NCI-H1436 treated with DMSO at 0.1 percent for 48 hours (cell line): ENCODE measurements around the gene COL4A6.
"Not testable (repeated sequence)": the region's sequence is repeated elsewhere in the genome, so short reads cannot be mapped to it uniquely, and the experiment has no call there.

Source experiments
- DNase-seq: peaks from one replicate; lab custom pipeline; 2025; lab: John Stamatoyannopoulos, UW

COL4A6 gene

GRCh38 chrX:108438110-108438623 lies at the start of gene COL4A6:
Gene COL4A6, minus strand, starts transcription at chrX:108438422. Its CDS starts 226 bp downstream, at chrX:108438196.
- DNase-seq = no peak

GRCh38 chrX:108485960-108486359 lies 47.7 kb upstream of the COL4A6 start:
- DNase-seq = no peak

GRCh38 chrX:108484251-108484650 lies 46.0 kb upstream of the COL4A6 start:
- no peak for DNase-seq

- DNase-seq = not testable (repeated sequence)
Observed at GRCh38 chrX:108481528-108481927, 43.3 kb upstream of the COL4A6 start.

GRCh38 chrX:108473979-108474378 lies 35.8 kb upstream of the COL4A6 start:
- DNase-seq = no peak

GRCh38 chrX:108468486-108468885 lies 30.3 kb upstream of the COL4A6 start:
- no peak for DNase-seq

- no peak for DNase-seq
Observed at GRCh38 chrX:108464604-108465003, 26.4 kb upstream of the COL4A6 start.

GRCh38 chrX:108456971-108457477 lies 18.8 kb upstream of the COL4A6 start:
- DNase-seq = no peak

GRCh38 chrX:108453841-108454240 lies 15.6 kb upstream of the COL4A6 start:
- no peak for DNase-seq

- DNase-seq = no peak
Observed at GRCh38 chrX:108447303-108447702, 9.1 kb upstream of the COL4A6 start.

- DNase-seq = no peak
Observed at GRCh38 chrX:108442901-108443464, 4.8 kb upstream of the COL4A6 start.

- DNase-seq = no peak
Observed at GRCh38 chrX:108439961-108440696, 1.9 kb upstream of the COL4A6 start.

- DNase-seq = peak; percentile 46
Observed at GRCh38 chrX:108439426-108439942, 1.3 kb upstream of the COL4A6 start, which contains the start of gene COL4A5. Gene COL4A5, plus strand, starts transcription at chrX:108439838. Its CDS starts 288 bp downstream, at chrX:108440126.

- DNase-seq = no peak
Observed at GRCh38 chrX:108437349-108438109, 693 bp downstream of the COL4A6 start.

GRCh38 chrX:108435261-108435660 lies 3.0 kb downstream of the COL4A6 start:
- no peak for DNase-seq

GRCh38 chrX:108426262-108426661 lies 12.0 kb downstream of the COL4A6 start:
- DNase-seq = no peak

- DNase-seq = no peak
Observed at GRCh38 chrX:108420481-108420880, 17.7 kb downstream of the COL4A6 start.

- DNase-seq = no peak
Observed at GRCh38 chrX:108419401-108419800, 18.8 kb downstream of the COL4A6 start.

GRCh38 chrX:108417257-108417656 lies 21.0 kb downstream of the COL4A6 start:
- no peak for DNase-seq

GRCh38 chrX:108415891-108416290 lies 22.3 kb downstream of the COL4A6 start:
- DNase-seq = no peak

- no peak for DNase-seq
Observed at GRCh38 chrX:108415146-108415545, 23.1 kb downstream of the COL4A6 start.

- DNase-seq = no peak
Observed at GRCh38 chrX:108412783-108413182, 25.4 kb downstream of the COL4A6 start.
